ENCODE data around the gene SCARF1. TPM values are rescaled to one million over a fixed set of nuclear protein-coding genes. Genes with fewer than 3 reads are reported as not detected.

Gene SCARF1
- total and polyA plus RNA-seq, 2 experiments from 2014 or later: 0.14 TPM; not detected in 1

DNA sequence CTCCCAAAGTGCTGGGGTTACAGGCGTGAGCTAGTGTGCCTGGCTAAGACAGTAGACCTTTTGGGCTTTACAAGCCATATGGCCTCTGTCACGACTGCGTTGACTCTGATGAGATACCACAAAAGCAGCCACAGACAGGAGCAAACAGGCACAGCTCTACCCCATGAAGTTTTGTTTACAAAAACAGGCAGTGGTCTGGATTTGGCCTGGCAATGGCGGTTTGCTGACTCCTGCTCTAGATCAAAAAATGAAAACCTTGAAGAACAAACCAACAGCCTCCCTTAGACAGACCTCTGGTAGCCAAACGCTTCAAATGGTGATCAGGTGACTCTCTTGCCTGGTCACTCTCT, 37.6 kb downstream of the SCARF1 start:
- no peak for DNase-seq
- H3K4me3 ChIP-seq: no peak overlapping the region
- H2AFZ ChIP-seq: no peak overlapping the region
- H3K27ac ChIP-seq: no peak overlapping the region
- H3K4me2 ChIP-seq (ENCODE audit: unreplicated experiment): no peak overlapping the region
- no peak overlapping the region for H3K9ac ChIP-seq
- no peaks in the 10 kb centered on the region for H4K20me1 ChIP-seq (ENCODE audit: insufficient read depth)
- no peaks in the 10 kb centered on the region for H3K27me3 ChIP-seq (replicated peaks; ENCODE audit: insufficient read depth)
- in situ Hi-C loops (cut with MboI): no loop called here
- TF ChIP-seq EZH2 (IDR thresholded peaks at IDR 0.05; ENCODE audit: insufficient read depth, poor library complexity, severe bottlenecking) (no peak), EZH2phosphoT487 (IDR thresholded peaks at IDR 0.05; ENCODE audit: insufficient read depth, low read depth) (no peak)
- H3F3A ChIP-seq (ENCODE audit: insufficient read depth): no peaks in the 10 kb centered on the region
- H3K36me3 ChIP-seq (ENCODE audit: low read depth): no peaks in the 10 kb centered on the region
- WGBS, 2 experiments (ENCODE audit: low coverage in 1 of 2, low lambda C conversion rate in 2 of 2, missing lambda C conversion rate in 2 of 2): 95 to 100% methylated on average over 5 of the region's 5 CpGs
- no peaks in the 10 kb centered on the region for H3K9me2 ChIP-seq (ENCODE audit: insufficient read depth)
- no peaks in the 10 kb centered on the region for H3K9me3 ChIP-seq (ENCODE audit: low read depth)
- no peaks in the 10 kb centered on the region for H3K79me2 ChIP-seq (ENCODE audit: insufficient read depth)
- peaks cover 5% of the 10 kb centered on the region; the same call in 1 of the 2 replicates for H3K4me1 ChIP-seq (ENCODE audit: insufficient read depth)

- DNase-seq: no peak
- WGBS, 2 experiments (ENCODE audit: low coverage in 1 of 2, low lambda C conversion rate in 2 of 2, missing lambda C conversion rate in 2 of 2): 81% methylated on average over 26 of the region's 26 CpGs
Observed at GRCh38 chr17:1606352-1606985, 39.1 kb downstream of the SCARF1 start.

DNA sequence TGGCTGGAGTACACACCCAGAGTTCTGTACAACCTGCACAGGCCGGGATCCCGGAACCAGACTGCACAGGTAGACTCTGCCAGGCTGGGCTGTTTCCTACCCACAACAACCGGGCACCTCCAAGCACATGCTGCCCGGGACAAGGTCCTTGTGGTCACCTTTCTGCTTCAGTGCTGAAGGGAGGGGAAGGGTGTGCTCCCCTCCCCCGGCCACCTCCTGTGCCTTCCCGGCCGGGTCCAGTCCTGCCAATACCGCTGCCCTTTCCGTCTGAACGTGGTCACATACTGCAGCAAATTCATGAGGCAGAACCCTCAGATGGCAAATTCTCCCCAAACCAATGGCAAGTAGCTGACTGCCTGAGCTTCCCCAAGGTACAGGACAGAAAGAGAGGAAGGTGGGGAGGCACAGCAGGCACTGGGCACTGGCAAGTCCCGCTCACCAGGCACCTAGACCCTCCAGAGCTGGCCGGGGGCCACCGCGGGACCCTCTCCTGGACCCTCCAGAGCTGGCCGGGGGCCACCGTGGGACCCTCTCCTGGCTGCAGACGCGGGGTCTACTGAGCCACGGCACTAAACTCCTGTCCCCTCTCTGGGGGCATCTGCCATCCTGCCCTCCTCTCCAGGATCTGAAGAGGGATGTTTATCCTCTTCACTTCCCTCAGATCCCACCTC, 39.7 kb downstream of the SCARF1 start:
- H3K27me3 ChIP-seq (replicated peaks; ENCODE audit: insufficient read depth): no peaks in the 10 kb centered on the region
- no peak overlapping the region for H3K4me2 ChIP-seq (ENCODE audit: unreplicated experiment)
- no peak overlapping the region for H3K9ac ChIP-seq
- H3K79me2 ChIP-seq (ENCODE audit: insufficient read depth): no peaks in the 10 kb centered on the region
- TF ChIP-seq EZH2phosphoT487 (IDR thresholded peaks at IDR 0.05; ENCODE audit: insufficient read depth, low read depth) (no peak), EZH2 (IDR thresholded peaks at IDR 0.05; ENCODE audit: insufficient read depth, poor library complexity, severe bottlenecking) (no peak)
- H3K36me3 ChIP-seq (ENCODE audit: low read depth): no peaks in the 10 kb centered on the region
- no peak overlapping the region for H3K4me3 ChIP-seq
- no peaks in the 10 kb centered on the region for H3K9me3 ChIP-seq (ENCODE audit: low read depth)
- H2AFZ ChIP-seq: no peak overlapping the region
- no peak for DNase-seq
- H3F3A ChIP-seq (ENCODE audit: insufficient read depth): no peaks in the 10 kb centered on the region
- 81 to 93% methylated on average over 17 to 18 of the region's 19 CpGs for WGBS, 2 experiments (ENCODE audit: low coverage in 1 of 2, low lambda C conversion rate in 2 of 2, missing lambda C conversion rate in 2 of 2)
- no peak overlapping the region for H3K27ac ChIP-seq
- no peaks in the 10 kb centered on the region for H4K20me1 ChIP-seq (ENCODE audit: insufficient read depth)
- H3K4me1 ChIP-seq (ENCODE audit: insufficient read depth): peaks cover 5% of the 10 kb centered on the region; the same call in 1 of the 2 replicates
- in situ Hi-C loops (cut with MboI): no loop called here
- no peaks in the 10 kb centered on the region for H3K9me2 ChIP-seq (ENCODE audit: insufficient read depth)

More at GRCh38 chr17:1606352-1606985, 39.1 kb downstream of the SCARF1 start:
- Histone ChIP-seq H3K36me3 (ENCODE audit: low read depth) (no peaks in the 10 kb centered on the region), H3K4me2 (ENCODE audit: unreplicated experiment) (no peak overlapping the region), H3F3A (ENCODE audit: insufficient read depth) (no peaks in the 10 kb centered on the region), H3K4me3 (no peak overlapping the region), H3K79me2 (ENCODE audit: insufficient read depth) (no peaks in the 10 kb centered on the region), H3K27ac (no peak overlapping the region), H3K9ac (no peak overlapping the region), H3K9me3 (ENCODE audit: low read depth) (no peaks in the 10 kb centered on the region), H3K9me2 (ENCODE audit: insufficient read depth) (no peaks in the 10 kb centered on the region), H2AFZ (no peak overlapping the region), H4K20me1 (ENCODE audit: insufficient read depth) (no peaks in the 10 kb centered on the region), H3K27me3 (replicated peaks; ENCODE audit: insufficient read depth) (no peaks in the 10 kb centered on the region), H3K4me1 (ENCODE audit: insufficient read depth) (peaks cover 5% of the 10 kb centered on the region; the same call in 1 of the 2 replicates)
- in situ Hi-C loops (cut with MboI): no loop called here
- TF ChIP-seq EZH2 (IDR thresholded peaks at IDR 0.05; ENCODE audit: insufficient read depth, poor library complexity, severe bottlenecking): no peak

DNA sequence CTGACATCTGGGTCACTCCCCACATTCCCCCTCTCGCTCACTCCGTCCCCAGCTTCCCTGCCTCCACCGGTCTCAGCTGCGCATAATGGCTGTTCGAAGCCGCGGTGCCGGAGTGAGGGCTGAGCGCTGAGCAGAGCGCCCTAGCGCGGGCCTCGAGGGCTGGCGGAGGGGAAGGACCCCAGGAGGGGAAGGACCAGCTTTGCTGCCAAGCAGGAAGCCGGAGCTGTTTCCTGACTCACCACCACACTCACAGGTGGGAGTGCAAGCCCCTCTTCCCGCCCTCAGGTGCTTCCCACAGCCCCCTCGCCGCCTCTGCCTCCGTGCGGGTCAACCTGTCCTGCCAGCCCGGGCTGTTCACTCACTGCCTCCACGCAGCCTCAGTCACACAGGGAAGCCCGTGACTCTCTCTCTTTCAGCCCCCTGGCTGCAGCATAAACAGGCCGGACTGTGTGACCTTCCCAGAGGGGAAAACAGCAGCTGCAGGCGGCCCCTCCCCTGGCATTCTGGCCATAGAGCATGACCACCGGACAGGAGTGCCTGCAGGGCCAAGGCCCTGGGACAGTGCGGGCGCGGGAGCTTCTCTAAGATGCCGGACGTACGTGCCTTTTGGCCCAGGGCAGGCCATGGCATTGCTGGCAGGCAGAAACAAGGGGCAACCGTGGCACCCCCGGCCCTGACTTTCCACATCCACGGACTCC, 40.6 kb downstream of the SCARF1 start:
- no peaks in the 10 kb centered on the region for H4K20me1 ChIP-seq (ENCODE audit: insufficient read depth)
- in situ Hi-C loops (cut with MboI): no loop called here
- no peak overlapping the region for H3K4me2 ChIP-seq (ENCODE audit: unreplicated experiment)
- no peaks in the 10 kb centered on the region for H3F3A ChIP-seq (ENCODE audit: insufficient read depth)
- no peaks in the 10 kb centered on the region for H3K9me2 ChIP-seq (ENCODE audit: insufficient read depth)
- H3K27me3 ChIP-seq (replicated peaks; ENCODE audit: insufficient read depth): no peaks in the 10 kb centered on the region
- H3K36me3 ChIP-seq (ENCODE audit: low read depth): no peaks in the 10 kb centered on the region
- WGBS, 2 experiments (ENCODE audit: low coverage in 1 of 2, low lambda C conversion rate in 2 of 2, missing lambda C conversion rate in 2 of 2): 79 to 84% methylated on average over 35 of the region's 35 CpGs
- no peak overlapping the region for H3K4me3 ChIP-seq
- TF ChIP-seq EZH2 (IDR thresholded peaks at IDR 0.05; ENCODE audit: insufficient read depth, poor library complexity, severe bottlenecking) (no peak), EZH2phosphoT487 (IDR thresholded peaks at IDR 0.05; ENCODE audit: insufficient read depth, low read depth) (no peak)
- no peak overlapping the region for H2AFZ ChIP-seq
- no peaks in the 10 kb centered on the region for H3K9me3 ChIP-seq (ENCODE audit: low read depth)
- peaks cover 5% of the 10 kb centered on the region; the same call in 1 of the 2 replicates for H3K4me1 ChIP-seq (ENCODE audit: insufficient read depth)
- H3K9ac ChIP-seq: no peak overlapping the region
- no peak overlapping the region for H3K27ac ChIP-seq
- no peak for DNase-seq
- no peaks in the 10 kb centered on the region for H3K79me2 ChIP-seq (ENCODE audit: insufficient read depth)

All from GM23248 (cell line).